Epithelial cell of proximal tubule (primary cell): ENCODE data around the gene JMJD1C. TPM values are rescaled to one million over a fixed set of nuclear protein-coding genes. Genes with fewer than 3 reads are reported as not detected.
A peak's percentile ranks its signal among the peaks of the same experiment; 100 is the strongest.

Experiments
- DNase-seq: peaks from one replicate; pipeline ENCODE4 v3.0.0-alpha.2; 2011; ENCODE audit warnings: low read depth
- H3K4me3 ChIP-seq: 2 replicates; pipeline ENCODE4 v1.5.1; 2011; ENCODE audit warnings: low read depth, mild to moderate bottlenecking, low read length
- total RNA-seq: library from RNA; depleted of rRNA; stranded (reverse); fragments of >200 nt; gene quantifications from 2 replicates; pipeline ENCODE4 v1.2.3, GENCODE V29; 2015
- TF ChIP-seq, protein P1 (sequence below): conservative IDR thresholded peaks from 2 replicates; pipeline ENCODE4 v1.5.1; 2012; ENCODE audit warnings: low read depth, mild to moderate bottlenecking, low read length

JMJD1C gene
- total RNA-seq, 1 donor from 2014 or later = 56.6 TPM

DNA sequence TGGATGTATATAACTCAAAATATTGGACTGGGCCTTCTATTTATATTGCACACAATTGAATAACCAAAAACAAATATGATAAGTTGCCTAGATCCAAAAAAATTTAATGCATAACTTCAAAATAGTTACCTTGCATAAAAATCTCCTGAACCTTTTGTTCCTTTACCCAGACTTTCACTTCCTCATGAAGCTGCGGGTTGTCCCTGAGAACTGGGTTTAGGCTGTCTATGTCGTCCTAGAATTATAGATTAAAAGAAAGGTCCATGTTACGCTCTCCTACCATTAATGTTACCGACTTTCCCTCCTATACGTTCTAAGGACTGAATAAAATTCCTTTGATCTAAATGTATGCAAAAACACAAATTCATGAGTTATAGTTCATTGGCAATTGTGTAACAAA is 246.0 kb downstream of the JMJD1C start:
- TF ChIP-seq, protein P1, sequence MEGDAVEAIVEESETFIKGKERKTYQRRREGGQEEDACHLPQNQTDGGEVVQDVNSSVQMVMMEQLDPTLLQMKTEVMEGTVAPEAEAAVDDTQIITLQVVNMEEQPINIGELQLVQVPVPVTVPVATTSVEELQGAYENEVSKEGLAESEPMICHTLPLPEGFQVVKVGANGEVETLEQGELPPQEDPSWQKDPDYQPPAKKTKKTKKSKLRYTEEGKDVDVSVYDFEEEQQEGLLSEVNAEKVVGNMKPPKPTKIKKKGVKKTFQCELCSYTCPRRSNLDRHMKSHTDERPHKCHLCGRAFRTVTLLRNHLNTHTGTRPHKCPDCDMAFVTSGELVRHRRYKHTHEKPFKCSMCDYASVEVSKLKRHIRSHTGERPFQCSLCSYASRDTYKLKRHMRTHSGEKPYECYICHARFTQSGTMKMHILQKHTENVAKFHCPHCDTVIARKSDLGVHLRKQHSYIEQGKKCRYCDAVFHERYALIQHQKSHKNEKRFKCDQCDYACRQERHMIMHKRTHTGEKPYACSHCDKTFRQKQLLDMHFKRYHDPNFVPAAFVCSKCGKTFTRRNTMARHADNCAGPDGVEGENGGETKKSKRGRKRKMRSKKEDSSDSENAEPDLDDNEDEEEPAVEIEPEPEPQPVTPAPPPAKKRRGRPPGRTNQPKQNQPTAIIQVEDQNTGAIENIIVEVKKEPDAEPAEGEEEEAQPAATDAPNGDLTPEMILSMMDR = no peak
- DNase-seq = no peak
- H3K4me3 ChIP-seq = no peak overlapping the region

DNA sequence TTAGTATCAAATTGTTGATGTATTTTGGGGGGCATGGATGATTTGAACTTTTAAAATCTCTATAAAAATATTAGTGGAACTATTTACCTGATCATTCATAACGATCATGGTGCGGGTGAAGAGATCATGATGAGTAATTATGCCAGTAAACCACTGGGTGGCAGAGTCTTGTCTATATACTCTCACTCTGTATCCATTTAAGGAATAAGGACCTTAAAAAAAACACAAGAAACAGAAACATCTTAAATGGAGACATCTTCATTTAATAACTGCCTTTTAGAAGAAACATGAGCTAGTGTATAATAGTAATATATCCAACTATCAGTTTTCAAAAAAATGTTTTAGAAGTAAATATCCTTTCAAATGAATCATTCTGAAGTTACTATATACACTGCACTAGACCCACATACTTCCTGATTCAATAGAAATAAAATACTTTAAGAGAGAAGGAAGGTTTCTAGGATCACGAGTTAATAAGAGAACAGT is 248.6 kb downstream of the JMJD1C start:
- no peak for DNase-seq
- no peak overlapping the region for H3K4me3 ChIP-seq
- TF ChIP-seq, protein P1 = peak; percentile 66

DNA sequence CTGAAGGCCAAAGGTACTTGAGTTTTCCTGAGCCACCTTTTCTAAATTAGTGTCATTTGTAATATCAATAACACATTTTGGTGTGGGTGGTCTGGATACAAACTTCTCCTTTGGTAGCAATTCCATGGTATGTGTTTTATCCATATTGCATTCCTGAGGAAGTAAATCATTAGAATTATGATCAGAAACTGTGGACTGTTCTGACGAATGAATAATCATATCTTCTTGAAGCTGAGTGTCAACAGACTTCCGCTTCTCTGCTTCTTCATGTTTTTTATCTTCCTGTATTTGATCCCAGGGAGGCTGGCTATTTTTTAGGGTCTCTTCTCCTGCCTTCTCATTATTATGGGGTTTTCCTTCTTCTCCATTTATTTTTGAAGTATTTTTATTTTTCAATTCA is 251.2 kb downstream of the JMJD1C start:
- TF ChIP-seq, protein P1 = no peak
- H3K4me3 ChIP-seq = no peak overlapping the region
- DNase-seq = no peak

DNA sequence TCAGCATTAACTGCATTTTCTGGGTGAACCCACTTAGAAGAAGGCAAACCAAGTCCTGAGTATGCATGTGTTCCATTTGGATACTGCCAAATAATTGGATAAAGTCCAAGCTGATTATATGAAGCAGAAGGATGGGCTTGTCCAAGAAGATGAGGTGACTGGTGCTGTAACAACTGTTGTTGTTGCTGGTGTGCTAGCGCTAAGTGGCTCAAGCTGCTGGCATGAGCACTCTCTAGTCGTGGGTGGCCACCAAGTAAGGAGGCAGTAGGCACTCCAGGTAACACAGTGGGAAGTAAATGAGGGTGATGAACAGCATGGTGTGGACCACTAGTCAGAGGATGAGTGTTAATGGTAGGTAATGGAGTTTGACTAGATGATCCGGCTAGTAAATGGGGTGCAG is 252.3 kb downstream of the JMJD1C start:
- no peak overlapping the region for H3K4me3 ChIP-seq
- DNase-seq = no peak
- TF ChIP-seq, protein P1 = no peak

DNA sequence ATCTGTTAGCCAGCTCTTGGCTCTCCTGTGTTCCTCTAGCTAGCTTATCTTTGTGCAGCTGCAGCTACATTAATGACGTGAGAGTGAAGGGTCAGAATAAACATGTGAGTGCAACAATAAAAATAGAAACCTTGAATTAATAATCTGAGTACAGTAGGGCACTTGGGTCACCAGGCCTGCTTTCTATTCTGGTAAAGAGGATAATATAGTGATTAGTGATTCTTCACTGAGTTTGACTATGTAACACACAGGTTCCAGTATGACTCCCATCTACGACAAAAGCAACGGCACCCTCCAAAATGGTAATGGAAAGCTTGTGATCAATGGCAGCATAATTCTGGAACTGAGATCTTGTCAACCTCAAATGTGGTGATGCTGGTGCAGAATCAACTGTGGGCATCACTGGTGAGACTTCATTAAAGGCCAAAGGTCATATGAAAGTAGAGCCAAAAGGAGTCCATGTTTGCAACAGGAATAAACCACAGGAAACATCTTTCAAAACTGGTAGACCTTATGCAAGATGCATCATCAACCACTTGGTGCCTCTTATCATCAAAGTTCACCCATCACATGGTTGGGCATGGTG is 255.1 kb downstream of the JMJD1C start:
- DNase-seq = no peak
- TF ChIP-seq, protein P1 = no peak
- H3K4me3 ChIP-seq = no peak overlapping the region

DNA sequence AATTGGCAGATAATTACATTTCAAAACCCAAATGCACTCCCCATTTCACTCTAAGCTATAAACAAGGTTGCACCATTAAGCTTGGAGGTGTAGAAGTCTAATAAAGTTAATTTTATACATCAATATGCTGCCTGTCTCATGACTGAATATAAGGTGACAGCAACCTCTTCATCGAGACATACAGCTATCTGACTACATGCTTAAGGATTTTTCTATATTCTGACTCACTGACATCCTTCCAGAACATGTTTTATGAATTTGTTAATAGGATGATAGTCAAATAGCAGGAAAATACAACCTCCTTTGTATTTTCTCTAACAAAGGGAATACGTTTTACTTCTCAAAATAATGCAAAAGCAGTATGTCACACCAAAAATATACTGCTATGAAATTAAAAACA is 256.1 kb downstream of the JMJD1C start:
- TF ChIP-seq, protein P1 = no peak
- DNase-seq = no peak
- no peak overlapping the region for H3K4me3 ChIP-seq

DNA sequence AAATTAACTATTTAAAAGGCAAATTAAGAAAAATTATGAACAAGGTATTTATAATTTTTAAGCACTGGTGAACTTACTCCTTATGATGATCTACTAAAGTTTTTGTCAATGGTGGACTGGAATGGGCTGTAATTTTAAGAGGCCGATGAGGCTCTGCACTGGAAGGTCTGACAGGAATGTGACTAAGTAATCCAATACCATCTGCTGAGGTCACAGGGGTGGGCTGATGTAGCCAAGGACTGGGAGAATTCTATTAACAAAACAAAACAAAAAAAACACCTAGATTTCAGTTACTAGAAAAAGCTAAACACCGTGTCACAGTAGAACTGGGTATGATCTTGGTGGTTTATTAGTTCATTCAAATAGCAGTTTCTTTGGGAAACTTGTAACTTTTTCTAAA is 256.8 kb downstream of the JMJD1C start:
- TF ChIP-seq, protein P1 = no peak
- no peak overlapping the region for H3K4me3 ChIP-seq
- no peak for DNase-seq
